Measurements from ENCODE around the gene APLF. TPM values are rescaled to one million over a fixed set of nuclear protein-coding genes. Genes with fewer than 3 reads are reported as not detected.

Gene APLF
- total and polyA plus RNA-seq, 4 donors: 0.18 to 3.8 (median 1.0) TPM

- WGBS: 88% methylated on average over 5 of the region's 5 CpGs
- Histone ChIP-seq H3K36me3 (ENCODE audit: control insufficient read depth in 4 of 4, insufficient read depth in 3 of 4, low read depth in 1 of 4, low read length in 3 of 4) (no peaks in the 10 kb centered on the region), H3K4me3 (ENCODE audit: low read depth in 1 of 3, low read length in 3 of 3) (no peak overlapping the region), H3K4me1 (ENCODE audit: control insufficient read depth in 4 of 4, insufficient read depth in 4 of 4, low read length in 3 of 4) (no peaks in the 10 kb centered on the region), H3K9ac (ENCODE audit: low read depth in 1 of 2, low read length in 2 of 2) (no peak overlapping the region), H3K27ac (ENCODE audit: low read depth in 1 of 2, low read length in 2 of 2) (no peak overlapping the region), H3K27me3 (ENCODE audit: control insufficient read depth in 4 of 4, insufficient read depth in 4 of 4, low read length in 3 of 4) (no peaks in the 10 kb centered on the region), H3K9me3 (ENCODE audit: control insufficient read depth in 4 of 4, low read length in 3 of 4) (peaks cover 0 to 4% (median 0%) of the 10 kb centered on the region in 4 donors)
- no peak for DNase-seq (ENCODE audit: low spot score)
- TF ChIP-seq, protein P1, sequence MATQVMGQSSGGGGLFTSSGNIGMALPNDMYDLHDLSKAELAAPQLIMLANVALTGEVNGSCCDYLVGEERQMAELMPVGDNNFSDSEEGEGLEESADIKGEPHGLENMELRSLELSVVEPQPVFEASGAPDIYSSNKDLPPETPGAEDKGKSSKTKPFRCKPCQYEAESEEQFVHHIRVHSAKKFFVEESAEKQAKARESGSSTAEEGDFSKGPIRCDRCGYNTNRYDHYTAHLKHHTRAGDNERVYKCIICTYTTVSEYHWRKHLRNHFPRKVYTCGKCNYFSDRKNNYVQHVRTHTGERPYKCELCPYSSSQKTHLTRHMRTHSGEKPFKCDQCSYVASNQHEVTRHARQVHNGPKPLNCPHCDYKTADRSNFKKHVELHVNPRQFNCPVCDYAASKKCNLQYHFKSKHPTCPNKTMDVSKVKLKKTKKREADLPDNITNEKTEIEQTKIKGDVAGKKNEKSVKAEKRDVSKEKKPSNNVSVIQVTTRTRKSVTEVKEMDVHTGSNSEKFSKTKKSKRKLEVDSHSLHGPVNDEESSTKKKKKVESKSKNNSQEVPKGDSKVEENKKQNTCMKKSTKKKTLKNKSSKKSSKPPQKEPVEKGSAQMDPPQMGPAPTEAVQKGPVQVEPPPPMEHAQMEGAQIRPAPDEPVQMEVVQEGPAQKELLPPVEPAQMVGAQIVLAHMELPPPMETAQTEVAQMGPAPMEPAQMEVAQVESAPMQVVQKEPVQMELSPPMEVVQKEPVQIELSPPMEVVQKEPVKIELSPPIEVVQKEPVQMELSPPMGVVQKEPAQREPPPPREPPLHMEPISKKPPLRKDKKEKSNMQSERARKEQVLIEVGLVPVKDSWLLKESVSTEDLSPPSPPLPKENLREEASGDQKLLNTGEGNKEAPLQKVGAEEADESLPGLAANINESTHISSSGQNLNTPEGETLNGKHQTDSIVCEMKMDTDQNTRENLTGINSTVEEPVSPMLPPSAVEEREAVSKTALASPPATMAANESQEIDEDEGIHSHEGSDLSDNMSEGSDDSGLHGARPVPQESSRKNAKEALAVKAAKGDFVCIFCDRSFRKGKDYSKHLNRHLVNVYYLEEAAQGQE (IDR thresholded peaks at IDR 0.05): no peak
- TF ChIP-seq, protein P2, sequence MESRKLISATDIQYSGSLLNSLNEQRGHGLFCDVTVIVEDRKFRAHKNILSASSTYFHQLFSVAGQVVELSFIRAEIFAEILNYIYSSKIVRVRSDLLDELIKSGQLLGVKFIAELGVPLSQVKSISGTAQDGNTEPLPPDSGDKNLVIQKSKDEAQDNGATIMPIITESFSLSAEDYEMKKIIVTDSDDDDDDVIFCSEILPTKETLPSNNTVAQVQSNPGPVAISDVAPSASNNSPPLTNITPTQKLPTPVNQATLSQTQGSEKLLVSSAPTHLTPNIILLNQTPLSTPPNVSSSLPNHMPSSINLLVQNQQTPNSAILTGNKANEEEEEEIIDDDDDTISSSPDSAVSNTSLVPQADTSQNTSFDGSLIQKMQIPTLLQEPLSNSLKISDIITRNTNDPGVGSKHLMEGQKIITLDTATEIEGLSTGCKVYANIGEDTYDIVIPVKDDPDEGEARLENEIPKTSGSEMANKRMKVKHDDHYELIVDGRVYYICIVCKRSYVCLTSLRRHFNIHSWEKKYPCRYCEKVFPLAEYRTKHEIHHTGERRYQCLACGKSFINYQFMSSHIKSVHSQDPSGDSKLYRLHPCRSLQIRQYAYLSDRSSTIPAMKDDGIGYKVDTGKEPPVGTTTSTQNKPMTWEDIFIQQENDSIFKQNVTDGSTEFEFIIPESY (IDR thresholded peaks at IDR 0.05): no peak
- TF ChIP-seq FOXA2 (IDR thresholded peaks at IDR 0.05) (no peak), RXRA (IDR thresholded peaks at IDR 0.05) (no peak), HNF4G (IDR thresholded peaks at IDR 0.05) (no peak), TAF1 (conservative IDR thresholded peaks at IDR 0.05) (no peak), ATF3 (IDR thresholded peaks at IDR 0.05) (no peak), YY1 (IDR thresholded peaks at IDR 0.05) (no peak), SP1 (IDR thresholded peaks at IDR 0.05) (no peak), FOXA1 (IDR thresholded peaks at IDR 0.05) (no peak), RAD21 (IDR thresholded peaks at IDR 0.05) (no peak), HNF4A (conservative IDR thresholded peaks at IDR 0.05) (no peak)
Measured at GRCh38 chr2:68612765-68613519, 145.6 kb downstream of the APLF start.

DNA sequence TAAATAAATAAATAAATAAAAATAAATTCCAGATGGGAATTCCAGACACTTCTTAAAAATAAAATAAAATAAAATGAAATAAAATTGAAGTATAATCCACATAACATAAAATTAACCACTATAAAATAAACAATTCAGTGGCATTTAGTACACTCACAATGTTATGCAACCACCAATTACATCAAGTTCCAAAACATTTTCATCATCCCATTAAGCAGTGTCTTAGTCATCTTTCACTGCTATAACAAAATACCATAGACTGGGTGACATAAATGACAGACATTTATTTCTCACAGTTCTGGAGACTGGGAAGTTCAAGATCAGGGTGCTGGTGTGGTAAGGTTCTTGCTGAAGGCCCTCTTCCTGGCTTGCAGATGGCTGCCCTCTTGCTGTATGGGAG is 153.4 kb downstream of the APLF start:
- no peak overlapping the region for H3K9ac ChIP-seq (ENCODE audit: low read depth in 1 of 2, low read length in 2 of 2)
- H3K36me3 ChIP-seq (ENCODE audit: control insufficient read depth in 4 of 4, insufficient read depth in 3 of 4, low read depth in 1 of 4, low read length in 3 of 4): no peaks in the 10 kb centered on the region
- peaks cover 0 to 3% (median 0%) of the 10 kb centered on the region in 4 donors for H3K9me3 ChIP-seq (ENCODE audit: control insufficient read depth in 4 of 4, low read length in 3 of 4)
- H3K4me1 ChIP-seq (ENCODE audit: control insufficient read depth in 4 of 4, insufficient read depth in 4 of 4, low read length in 3 of 4): no peaks in the 10 kb centered on the region
- H3K27ac ChIP-seq (ENCODE audit: low read depth in 1 of 2, low read length in 2 of 2): no peak overlapping the region
- no peak overlapping the region for H3K4me3 ChIP-seq (ENCODE audit: low read depth in 1 of 3, low read length in 3 of 3)
- DNase-seq (ENCODE audit: low spot score): no peak
- TF ChIP-seq CTCF (IDR thresholded peaks at IDR 0.05; ENCODE audit: low read depth, low read length, missing input control) (no peak), HNF4G (IDR thresholded peaks at IDR 0.05) (no peak), YY1 (IDR thresholded peaks at IDR 0.05) (no peak)
- H3K27me3 ChIP-seq (ENCODE audit: control insufficient read depth in 4 of 4, insufficient read depth in 4 of 4, low read length in 3 of 4): no peaks in the 10 kb centered on the region

All from liver (tissue), 9 donors.